ENCODE results near the gene MOSPD3. TPM values are rescaled to one million over a fixed set of nuclear protein-coding genes. Genes with fewer than 3 reads are reported as not detected.

The MOSPD3 gene
- total and polyA plus RNA-seq, 2 of the 8 experiments (the other 6 are each of a cell fraction or from before 2014, with no cell fraction given), result 20.7 to 21.4 TPM

DNA sequence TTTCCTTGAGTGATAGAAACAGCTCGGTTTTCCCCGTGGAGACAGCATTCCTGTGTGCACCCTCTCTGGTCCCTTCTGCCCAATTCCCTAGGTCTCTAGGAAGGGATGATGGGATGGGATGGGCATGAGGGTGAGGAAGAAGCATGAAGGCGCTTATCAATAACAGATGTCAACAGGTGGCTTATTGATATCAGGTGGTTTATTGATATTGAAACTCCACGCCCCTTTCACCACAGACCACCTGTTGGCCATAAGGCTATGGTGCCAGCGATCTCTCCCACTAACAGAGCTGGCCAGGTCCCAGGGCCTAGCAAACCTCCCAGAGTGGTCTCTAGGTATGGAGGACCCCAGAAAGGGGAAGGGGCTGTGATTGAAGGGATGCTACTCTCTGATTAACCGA, 7.9 kb downstream of the MOSPD3 start (continued):
- TF ChIP-seq, protein P1, sequence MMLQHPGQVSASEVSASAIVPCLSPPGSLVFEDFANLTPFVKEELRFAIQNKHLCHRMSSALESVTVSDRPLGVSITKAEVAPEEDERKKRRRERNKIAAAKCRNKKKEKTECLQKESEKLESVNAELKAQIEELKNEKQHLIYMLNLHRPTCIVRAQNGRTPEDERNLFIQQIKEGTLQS (IDR thresholded peaks at IDR 0.05; ENCODE audit: insufficient read depth, low read depth, low read length), result no peak
- TF ChIP-seq GTF2F1 (IDR thresholded peaks at IDR 0.05; ENCODE audit: borderline replicate concordance, low read depth, low read length) (no peak), KDM1A (IDR thresholded peaks at IDR 0.05; ENCODE audit: borderline replicate concordance, low read length) (no peak)
- TF ChIP-seq, protein P2, sequence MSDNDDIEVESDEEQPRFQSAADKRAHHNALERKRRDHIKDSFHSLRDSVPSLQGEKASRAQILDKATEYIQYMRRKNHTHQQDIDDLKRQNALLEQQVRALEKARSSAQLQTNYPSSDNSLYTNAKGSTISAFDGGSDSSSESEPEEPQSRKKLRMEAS (IDR thresholded peaks at IDR 0.05), result no peak
